KMS-11 (cell line): ENCODE results near the gene MXRA7.

ENCODE experiments used
- H2AFZ ChIP-seq: fragments of 200-600 bp; sonication (generic); 2 replicates; pipeline ENCODE4 v1.6.1; 2016; ENCODE audit warnings: antibody characterized with exemption, mixed run types, low read depth
- H3K27ac ChIP-seq: fragments of 200-600 bp; sonication (generic); 2 replicates; pipeline ENCODE4 v1.6.1; 2016; ENCODE audit warnings: mild to moderate bottlenecking, mixed run types
- H3K27me3 ChIP-seq: fragments of 200-600 bp; sonication (generic); 2 replicates; pipeline ENCODE4 v1.6.1; 2017; ENCODE audit warnings: mild to moderate bottlenecking, low read depth, mixed run types, moderate library complexity; ENCODE audit not compliant: insufficient read depth
- H3K36me3 ChIP-seq: fragments of 200-600 bp; sonication (generic); 2 replicates; pipeline ENCODE4 v1.6.1; 2017; ENCODE audit warnings: mild to moderate bottlenecking, mixed run types; ENCODE audit not compliant: insufficient read depth
- H3K4me1 ChIP-seq: fragments of 200-600 bp; sonication (generic); 2 replicates; pipeline ENCODE4 v1.6.1; 2016; ENCODE audit warnings: mild to moderate bottlenecking, low read depth, mixed run types; ENCODE audit not compliant: poor library complexity, severe bottlenecking
- H3K4me2 ChIP-seq: fragments of 200-600 bp; sonication (generic); 2 replicates; pipeline ENCODE4 v1.7.0; 2016; ENCODE audit warnings: mild to moderate bottlenecking, mixed run types
- H3K4me3 ChIP-seq: fragments of 200-600 bp; sonication (generic); IDR thresholded peaks from 2 replicates; pipeline ENCODE4 v1.6.1; 2017; ENCODE audit warnings: low read depth, low read length, mixed read lengths; ENCODE audit not compliant: insufficient read depth
- H3K79me2 ChIP-seq: fragments of 200-600 bp; sonication (generic); 2 replicates; pipeline ENCODE4 v1.6.1; 2016; ENCODE audit warnings: low read depth, mixed run types; ENCODE audit not compliant: insufficient read depth
- H3K9ac ChIP-seq: fragments of 200-600 bp; sonication (generic); 2 replicates; pipeline ENCODE4 v1.6.1; 2016; ENCODE audit warnings: mild to moderate bottlenecking, mixed run types
- H4K20me1 ChIP-seq: fragments of 200-600 bp; sonication (generic); 2 replicates; pipeline ENCODE4 v1.6.1; 2016; ENCODE audit warnings: mild to moderate bottlenecking, mixed run types; ENCODE audit not compliant: insufficient read depth
- CTCF ChIP-seq: fragments of 200-600 bp; sonication (generic); conservative IDR thresholded peaks from 2 replicates; pipeline ENCODE4 v1.6.1; 2017; ENCODE audit warnings: low read depth, mild to moderate bottlenecking, antibody characterized with exemption, low read length, moderate library complexity, mixed read lengths

MXRA7 gene

DNA sequence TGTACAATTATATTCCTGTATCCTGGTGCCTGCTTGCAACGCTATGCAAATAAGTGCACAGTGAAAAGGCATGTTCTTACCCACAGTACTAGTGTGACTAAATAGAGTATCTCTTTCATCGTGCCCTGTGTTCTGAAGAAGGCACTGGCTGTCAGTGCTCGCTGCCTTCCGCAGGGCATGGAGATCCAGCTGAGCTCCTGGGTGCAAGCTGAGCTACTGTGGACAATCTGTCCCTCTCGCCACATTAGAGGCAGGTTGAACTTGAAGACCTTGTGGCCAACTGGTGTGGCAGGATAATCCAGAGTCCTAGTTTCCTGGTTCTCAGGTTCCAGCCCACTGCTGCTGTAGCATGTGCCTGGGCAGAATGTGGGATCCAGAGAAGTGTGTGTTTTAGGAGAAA lies 65.3 kb downstream of the MXRA7 start:
- Histone ChIP-seq H3K4me3 (no peak overlapping the region), H3K36me3 (no peaks in the 10 kb centered on the region), H2AFZ (no peak overlapping the region), H3K9ac (no peak overlapping the region), H3K79me2 (no peaks in the 10 kb centered on the region), H3K27ac (no peak overlapping the region), H3K4me2 (no peak overlapping the region), H4K20me1 (no peaks in the 10 kb centered on the region), H3K4me1 (no peaks in the 10 kb centered on the region), H3K27me3 (no peaks in the 10 kb centered on the region)
- no peak for TF ChIP-seq CTCF

DNA sequence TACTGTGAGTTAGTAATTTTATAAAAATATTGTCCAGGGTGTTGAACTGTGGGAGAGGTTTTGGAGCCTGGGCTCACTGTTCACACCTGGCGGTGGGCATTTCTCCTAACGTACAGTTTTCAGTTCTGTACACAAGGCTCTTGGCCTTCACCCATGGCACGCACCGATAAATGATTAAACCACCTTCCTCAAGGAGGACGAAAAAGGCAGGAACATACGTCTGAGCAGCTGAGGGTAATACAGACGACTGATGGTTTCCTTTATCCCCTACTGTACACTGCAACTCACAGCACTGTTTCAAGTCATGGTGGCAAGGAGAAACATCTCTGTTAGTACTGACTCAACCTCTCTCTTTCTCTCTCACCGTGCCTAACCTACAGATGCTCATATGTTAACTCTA lies 65.8 kb downstream of the MXRA7 start:
- Histone ChIP-seq H3K27me3 (no peaks in the 10 kb centered on the region), H3K79me2 (no peaks in the 10 kb centered on the region), H3K4me2 (no peak overlapping the region), H3K4me1 (no peaks in the 10 kb centered on the region), H3K9ac (no peak overlapping the region), H4K20me1 (no peaks in the 10 kb centered on the region), H2AFZ (no peak overlapping the region), H3K27ac (no peak overlapping the region), H3K4me3 (no peak overlapping the region), H3K36me3 (no peaks in the 10 kb centered on the region)
- TF ChIP-seq CTCF = no peak

DNA sequence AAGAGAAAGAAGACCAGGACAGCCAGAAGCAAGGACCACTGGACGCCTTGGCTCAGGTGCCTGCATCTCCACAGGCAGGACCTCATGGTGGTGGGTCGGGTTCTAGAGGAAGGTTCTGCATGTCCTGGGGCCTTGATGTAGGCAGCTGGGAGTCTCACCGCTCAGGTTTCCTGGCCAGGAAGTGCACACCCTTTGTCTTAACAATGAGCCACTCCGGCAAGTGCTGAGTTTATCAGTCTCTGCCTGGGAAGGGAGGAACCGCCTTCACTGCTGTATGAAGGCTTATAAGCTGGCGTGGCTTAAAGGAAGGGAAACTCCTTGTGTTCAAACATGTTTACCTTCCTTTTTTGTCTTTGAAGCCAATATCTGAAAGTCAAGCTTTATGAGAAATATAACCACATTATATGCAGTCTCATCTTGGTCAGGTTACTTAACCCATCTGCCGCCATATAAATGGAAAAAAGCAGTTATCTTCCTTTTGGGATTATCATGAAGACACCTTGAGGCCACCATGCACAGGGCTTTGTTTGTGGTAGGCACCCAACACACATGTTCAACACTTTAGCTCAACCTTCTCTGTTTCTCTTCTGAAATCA lies 67.1 kb downstream of the MXRA7 start, which contains the start of gene ST6GALNAC1:
TSS of gene ST6GALNAC1 (minus strand) at position 205 of the 596 bp plus-strand sequence. CDS start at position 86, 119 bp downstream.
- Histone ChIP-seq H3K9ac (no peak within 1 kb of the TSS), H2AFZ (no peak within 1 kb of the TSS)

DNA sequence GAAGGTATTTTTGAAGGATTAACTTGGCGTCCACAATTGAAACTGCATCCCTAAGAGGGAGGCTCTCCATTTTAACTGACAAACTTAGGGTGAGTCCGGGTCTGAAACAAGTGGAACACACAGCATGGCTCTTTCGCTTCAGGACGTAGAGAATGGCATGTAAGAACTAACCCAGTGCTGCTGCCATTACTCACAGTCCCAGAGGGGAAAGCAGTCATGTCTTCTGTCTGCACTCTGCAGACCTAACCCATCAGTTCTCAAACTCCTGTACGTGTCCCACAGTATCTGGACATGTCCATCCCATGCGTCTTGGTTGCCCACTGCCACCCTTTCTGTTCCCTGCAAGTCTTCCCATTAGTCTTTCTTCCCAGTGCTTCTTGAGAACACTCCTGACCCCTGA lies 67.8 kb downstream of the MXRA7 start:
- Histone ChIP-seq H3K27me3 (no peaks in the 10 kb centered on the region), H3K4me1 (no peaks in the 10 kb centered on the region), H4K20me1 (no peaks in the 10 kb centered on the region), H3K9ac (no peak overlapping the region), H3K79me2 (no peaks in the 10 kb centered on the region), H2AFZ (no peak overlapping the region), H3K4me3 (no peak overlapping the region), H3K27ac (no peak overlapping the region), H3K4me2 (no peak overlapping the region), H3K36me3 (no peaks in the 10 kb centered on the region)
- no peak for TF ChIP-seq CTCF

More for the DNA sequence above, 67.1 kb downstream of the MXRA7 start, which contains the start of gene ST6GALNAC1:
- Histone ChIP-seq H3K79me2 (no peaks in the 10 kb centered on the region), H3K27ac (no peak within 1 kb of the TSS), H3K4me2 (no peak within 1 kb of the TSS), H3K36me3 (no peaks in the 10 kb centered on the region), H3K4me1 (no peaks in the 10 kb centered on the region), H4K20me1 (no peaks in the 10 kb centered on the region), H3K4me3 (no peak within 1 kb of the TSS), H3K27me3 (no peaks in the 10 kb centered on the region)
- TF ChIP-seq CTCF = no peak
